ENCODE results near the gene OAS1.

Gene OAS1

DNA sequence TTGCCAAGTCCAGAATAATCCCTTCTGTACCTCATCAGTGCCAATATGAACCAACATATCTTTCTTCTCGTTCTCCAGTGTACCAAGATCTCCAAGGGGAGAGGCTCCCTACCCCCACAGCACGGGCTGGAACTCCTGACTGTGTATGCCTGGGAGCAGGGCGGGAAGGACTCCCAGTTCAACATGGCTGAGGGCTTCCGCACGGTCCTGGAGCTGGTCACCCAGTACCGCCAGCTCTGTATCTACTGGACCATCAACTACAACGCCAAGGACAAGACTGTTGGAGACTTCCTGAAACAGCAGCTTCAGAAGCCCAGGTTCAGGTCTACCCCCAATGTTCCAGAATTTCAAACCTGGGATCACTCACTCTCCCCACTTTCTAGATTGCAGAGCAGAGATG is 61.1 kb downstream of the OAS1 start:
- no peak for DNase-seq
